ENCODE measurements around the gene PAWR.
"Not testable (repeated sequence)": the region's sequence is repeated elsewhere in the genome, so short reads cannot be mapped to it uniquely, and the experiment has no call there.

The PAWR gene

GRCh38 chr12:79646843-79647242 is 43.9 kb downstream of the PAWR start:
- peaks cover 42% of the 10 kb centered on the region for H3K4me1 ChIP-seq (ENCODE audit: control insufficient read depth, insufficient read depth, low read length)
- H3K36me3 ChIP-seq (ENCODE audit: control insufficient read depth, insufficient read depth, low read length); H3K9ac ChIP-seq (ENCODE audit: low read length); H3K9me3 ChIP-seq (ENCODE audit: control insufficient read depth, insufficient read depth, low read depth, low read length); H3K27me3 ChIP-seq (ENCODE audit: control insufficient read depth, insufficient read depth, low read length); H3K27ac ChIP-seq (ENCODE audit: low read depth, low read length); H3K4me3 ChIP-seq (ENCODE audit: low read depth, low read length): not testable (repeated sequence)

- Histone ChIP-seq H3K4me1 (ENCODE audit: control insufficient read depth, insufficient read depth, low read length) (peaks cover 44% of the 10 kb centered on the region), H3K36me3 (ENCODE audit: control insufficient read depth, insufficient read depth, low read length) (0 out of 2 replicates have a peak, but pooled peaks cover 7% of the 10 kb centered on the region), H3K27me3 (ENCODE audit: control insufficient read depth, insufficient read depth, low read length) (no peaks in the 10 kb centered on the region), H3K27ac (ENCODE audit: low read depth, low read length) (no peak overlapping the region), H3K4me3 (ENCODE audit: low read depth, low read length) (no peak overlapping the region), H3K9ac (ENCODE audit: low read length) (no peak overlapping the region), H3K9me3 (ENCODE audit: control insufficient read depth, insufficient read depth, low read depth, low read length) (no peaks in the 10 kb centered on the region)
These were observed 45.5 kb downstream of the PAWR start for GRCh38 chr12:79645235-79645630.

- H3K27ac ChIP-seq (ENCODE audit: low read depth, low read length), result peak overlapping the region; percentile 56
- no peaks in the 10 kb centered on the region for H3K27me3 ChIP-seq (ENCODE audit: control insufficient read depth, insufficient read depth, low read length)
- H3K9ac ChIP-seq (ENCODE audit: low read length), result no peak overlapping the region
- H3K4me3 ChIP-seq (ENCODE audit: low read depth, low read length), result no peak overlapping the region
- peaks cover 44% of the 10 kb centered on the region for H3K4me1 ChIP-seq (ENCODE audit: control insufficient read depth, insufficient read depth, low read length)
- H3K36me3 ChIP-seq (ENCODE audit: control insufficient read depth, insufficient read depth, low read length), result 0 out of 2 replicates have a peak, but pooled peaks cover 4% of the 10 kb centered on the region
- H3K9me3 ChIP-seq (ENCODE audit: control insufficient read depth, insufficient read depth, low read depth, low read length), result no peaks in the 10 kb centered on the region
These were observed 46.2 kb downstream of the PAWR start for GRCh38 chr12:79644274-79645234.

- Histone ChIP-seq H3K27ac (ENCODE audit: low read depth, low read length) (peak overlapping the region; percentile 56; the same call in 1 of the 2 replicates), H3K36me3 (ENCODE audit: control insufficient read depth, insufficient read depth, low read length) (0 out of 2 replicates have a peak, but pooled peaks cover 3% of the 10 kb centered on the region), H3K9me3 (ENCODE audit: control insufficient read depth, insufficient read depth, low read depth, low read length) (no peaks in the 10 kb centered on the region), H3K4me3 (ENCODE audit: low read depth, low read length) (peak overlapping the region; percentile 13; the same call in 1 of the 2 replicates), H3K4me1 (ENCODE audit: control insufficient read depth, insufficient read depth, low read length) (peaks cover 44% of the 10 kb centered on the region), H3K27me3 (ENCODE audit: control insufficient read depth, insufficient read depth, low read length) (no peaks in the 10 kb centered on the region), H3K9ac (ENCODE audit: low read length) (no peak overlapping the region)
These were observed 46.9 kb downstream of the PAWR start for GRCh38 chr12:79643821-79644220.

- Histone ChIP-seq H3K27ac (ENCODE audit: low read depth, low read length) (no peak overlapping the region), H3K9me3 (ENCODE audit: control insufficient read depth, insufficient read depth, low read depth, low read length) (no peaks in the 10 kb centered on the region), H3K9ac (ENCODE audit: low read length) (no peak overlapping the region), H3K27me3 (ENCODE audit: control insufficient read depth, insufficient read depth, low read length) (no peaks in the 10 kb centered on the region), H3K4me3 (ENCODE audit: low read depth, low read length) (no peak overlapping the region), H3K4me1 (ENCODE audit: control insufficient read depth, insufficient read depth, low read length) (peaks cover 42% of the 10 kb centered on the region), H3K36me3 (ENCODE audit: control insufficient read depth, insufficient read depth, low read length) (0 out of 2 replicates have a peak, but pooled peaks cover 3% of the 10 kb centered on the region)
These were observed 52.3 kb downstream of the PAWR start for GRCh38 chr12:79638490-79638889.

GRCh38 chr12:79637093-79637492 is 53.7 kb downstream of the PAWR start:
- Histone ChIP-seq H3K4me1 (ENCODE audit: control insufficient read depth, insufficient read depth, low read length) (peaks cover 29% of the 10 kb centered on the region), H3K4me3 (ENCODE audit: low read depth, low read length) (no peak overlapping the region), H3K9me3 (ENCODE audit: control insufficient read depth, insufficient read depth, low read depth, low read length) (no peaks in the 10 kb centered on the region), H3K27me3 (ENCODE audit: control insufficient read depth, insufficient read depth, low read length) (no peaks in the 10 kb centered on the region), H3K9ac (ENCODE audit: low read length) (no peak overlapping the region), H3K36me3 (ENCODE audit: control insufficient read depth, insufficient read depth, low read length) (no peaks in the 10 kb centered on the region), H3K27ac (ENCODE audit: low read depth, low read length) (no peak overlapping the region)

- Histone ChIP-seq H3K4me1 (ENCODE audit: control insufficient read depth, insufficient read depth, low read length) (peaks cover 26% of the 10 kb centered on the region), H3K36me3 (ENCODE audit: control insufficient read depth, insufficient read depth, low read length) (no peaks in the 10 kb centered on the region), H3K27me3 (ENCODE audit: control insufficient read depth, insufficient read depth, low read length) (no peaks in the 10 kb centered on the region), H3K4me3 (ENCODE audit: low read depth, low read length) (no peak overlapping the region), H3K9ac (ENCODE audit: low read length) (no peak overlapping the region), H3K9me3 (ENCODE audit: control insufficient read depth, insufficient read depth, low read depth, low read length) (no peaks in the 10 kb centered on the region), H3K27ac (ENCODE audit: low read depth, low read length) (no peak overlapping the region)
These were observed 55.1 kb downstream of the PAWR start for GRCh38 chr12:79635676-79636075.

- peaks cover 26% of the 10 kb centered on the region for H3K4me1 ChIP-seq (ENCODE audit: control insufficient read depth, insufficient read depth, low read length)
These were observed 55.8 kb downstream of the PAWR start for GRCh38 chr12:79634957-79635471.

GRCh38 chr12:79629561-79629960 is 61.2 kb downstream of the PAWR start:
- no peaks in the 10 kb centered on the region for H3K27me3 ChIP-seq (ENCODE audit: control insufficient read depth, insufficient read depth, low read length)
- H3K36me3 ChIP-seq (ENCODE audit: control insufficient read depth, insufficient read depth, low read length), result no peaks in the 10 kb centered on the region
- H3K27ac ChIP-seq (ENCODE audit: low read depth, low read length), result no peak overlapping the region
- H3K4me1 ChIP-seq (ENCODE audit: control insufficient read depth, insufficient read depth, low read length), result no peaks in the 10 kb centered on the region
- no peak overlapping the region for H3K4me3 ChIP-seq (ENCODE audit: low read depth, low read length)
- no peaks in the 10 kb centered on the region for H3K9me3 ChIP-seq (ENCODE audit: control insufficient read depth, insufficient read depth, low read depth, low read length)
- no peak overlapping the region for H3K9ac ChIP-seq (ENCODE audit: low read length)

More at GRCh38 chr12:79634957-79635471, 55.8 kb downstream of the PAWR start:
- Histone ChIP-seq H3K9me3 (ENCODE audit: control insufficient read depth, insufficient read depth, low read depth, low read length) (no peaks in the 10 kb centered on the region), H3K4me3 (ENCODE audit: low read depth, low read length) (no peak overlapping the region), H3K36me3 (ENCODE audit: control insufficient read depth, insufficient read depth, low read length) (no peaks in the 10 kb centered on the region), H3K27ac (ENCODE audit: low read depth, low read length) (0 out of 2 replicates have a peak overlapping the region, but pooled peaks have one; percentile 28), H3K27me3 (ENCODE audit: control insufficient read depth, insufficient read depth, low read length) (no peaks in the 10 kb centered on the region), H3K9ac (ENCODE audit: low read length) (no peak overlapping the region)

GRCh38 chr12:79626735-79627134 is 64.0 kb downstream of the PAWR start:
- not testable (repeated sequence) for H3K36me3 ChIP-seq (ENCODE audit: control insufficient read depth, insufficient read depth, low read length); H3K4me1 ChIP-seq (ENCODE audit: control insufficient read depth, insufficient read depth, low read length); H3K27me3 ChIP-seq (ENCODE audit: control insufficient read depth, insufficient read depth, low read length); H3K4me3 ChIP-seq (ENCODE audit: low read depth, low read length); H3K9me3 ChIP-seq (ENCODE audit: control insufficient read depth, insufficient read depth, low read depth, low read length); H3K9ac ChIP-seq (ENCODE audit: low read length); H3K27ac ChIP-seq (ENCODE audit: low read depth, low read length)

GRCh38 chr12:79624378-79624777 is 66.4 kb downstream of the PAWR start:
- no peaks in the 10 kb centered on the region for H3K27me3 ChIP-seq (ENCODE audit: control insufficient read depth, insufficient read depth, low read length)
- no peak overlapping the region for H3K9ac ChIP-seq (ENCODE audit: low read length)
- no peak overlapping the region for H3K4me3 ChIP-seq (ENCODE audit: low read depth, low read length)
- H3K4me1 ChIP-seq (ENCODE audit: control insufficient read depth, insufficient read depth, low read length), result peaks cover 3% of the 10 kb centered on the region; the same call in 1 of the 2 replicates
- H3K9me3 ChIP-seq (ENCODE audit: control insufficient read depth, insufficient read depth, low read depth, low read length), result no peaks in the 10 kb centered on the region
- H3K36me3 ChIP-seq (ENCODE audit: control insufficient read depth, insufficient read depth, low read length), result peaks cover 20% of the 10 kb centered on the region
- no peak overlapping the region for H3K27ac ChIP-seq (ENCODE audit: low read depth, low read length)

Measured in HUES6 (cell line).